T47D (cell line): ENCODE results near the gene C4BPA.

Source experiments
- DNase-seq, 2 experiments: peaks; one replicate each; pipeline versions ENCODE4 v3.0.0 to v3.0.0-alpha.2; 2011 to 2012; ENCODE audit warnings: low read depth in 1 of 2, low spot score in 1 of 2
- JUND ChIP-seq: IDR thresholded peaks from 2 replicates; pipeline ENCODE4 v1.6.1; 2012; ENCODE audit warnings: low read depth
- in situ Hi-C: cut with HindIII; loops from 2 replicates; pipeline ENCODE4 v1.10.0; 2016; ENCODE audit warnings: low sequenced_read_pairs, low pct_unique_long_range_greater_than_20kb

The C4BPA gene

DNA sequence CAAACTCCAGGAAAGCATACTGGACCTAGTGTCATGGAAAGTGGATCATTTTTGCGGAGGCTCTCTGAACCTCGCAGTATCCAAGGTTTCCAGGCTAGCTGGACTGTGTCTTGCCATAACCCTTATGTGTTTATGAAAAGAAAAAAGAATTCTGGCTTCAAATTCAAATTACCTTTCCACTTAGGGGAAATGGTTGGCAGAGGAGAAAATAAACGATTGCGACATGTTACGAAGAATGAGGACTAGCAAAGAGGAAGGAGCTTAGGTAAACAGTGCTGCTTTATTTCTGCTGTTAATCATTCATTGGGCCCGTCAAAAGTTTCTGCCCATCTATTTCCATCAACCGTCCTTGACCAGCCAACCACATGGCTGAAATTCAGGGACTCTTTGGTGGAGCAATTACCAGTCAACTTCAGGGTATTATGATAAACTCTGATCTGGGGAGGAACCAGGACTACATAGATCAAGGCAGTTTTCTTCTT lies at the start of gene C4BPA:
C4BPA (plus strand) TSS at position 342 of the 482 bp plus-strand sequence. CDS start 8,793 bp downstream, outside the sequence.
- DNase-seq: peak in 1 of 2 experiments; percentile 36
- in situ Hi-C loops: no loop called here

GRCh38 chr1:207054491-207054890 lies 49.5 kb upstream of the C4BPA start:
- no peak for DNase-seq
- TF ChIP-seq JUND: no peak
- in situ Hi-C loops: no loop called here

More for the DNA sequence above, at the start of gene C4BPA:
- no peak for TF ChIP-seq JUND

GRCh38 chr1:207055386-207056001 lies 48.5 kb upstream of the C4BPA start:
- in situ Hi-C loops: no loop called here

DNA sequence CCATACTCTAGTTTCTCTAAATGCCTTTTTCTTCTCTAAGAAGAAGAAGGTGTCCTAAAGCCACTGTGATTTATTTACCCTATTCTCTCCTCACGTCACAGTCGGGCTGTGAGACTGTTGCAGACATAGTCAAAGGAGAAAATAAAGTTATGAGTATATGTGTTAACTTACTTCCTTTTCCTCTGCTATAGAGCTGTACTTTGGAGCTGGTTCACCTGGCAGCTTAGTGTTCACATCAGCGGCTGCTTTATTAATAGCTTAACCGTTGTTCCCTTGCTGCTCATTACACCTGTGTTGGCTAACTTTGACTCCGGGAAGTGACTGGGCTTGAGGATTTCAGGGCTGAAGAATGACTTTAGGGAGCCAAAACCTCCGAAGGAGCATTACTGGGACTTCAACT lies 47.4 kb upstream of the C4BPA start:
- TF ChIP-seq JUND: no peak
- in situ Hi-C loops: no loop called here
- DNase-seq: no peak

More at GRCh38 chr1:207055386-207056001, 48.5 kb upstream of the C4BPA start:
- no peak for TF ChIP-seq JUND
- no peak for DNase-seq

GRCh38 chr1:207058252-207058651 lies 45.8 kb upstream of the C4BPA start:
- in situ Hi-C loops: no loop called here
- no peak for TF ChIP-seq JUND
- no peak for DNase-seq

DNA sequence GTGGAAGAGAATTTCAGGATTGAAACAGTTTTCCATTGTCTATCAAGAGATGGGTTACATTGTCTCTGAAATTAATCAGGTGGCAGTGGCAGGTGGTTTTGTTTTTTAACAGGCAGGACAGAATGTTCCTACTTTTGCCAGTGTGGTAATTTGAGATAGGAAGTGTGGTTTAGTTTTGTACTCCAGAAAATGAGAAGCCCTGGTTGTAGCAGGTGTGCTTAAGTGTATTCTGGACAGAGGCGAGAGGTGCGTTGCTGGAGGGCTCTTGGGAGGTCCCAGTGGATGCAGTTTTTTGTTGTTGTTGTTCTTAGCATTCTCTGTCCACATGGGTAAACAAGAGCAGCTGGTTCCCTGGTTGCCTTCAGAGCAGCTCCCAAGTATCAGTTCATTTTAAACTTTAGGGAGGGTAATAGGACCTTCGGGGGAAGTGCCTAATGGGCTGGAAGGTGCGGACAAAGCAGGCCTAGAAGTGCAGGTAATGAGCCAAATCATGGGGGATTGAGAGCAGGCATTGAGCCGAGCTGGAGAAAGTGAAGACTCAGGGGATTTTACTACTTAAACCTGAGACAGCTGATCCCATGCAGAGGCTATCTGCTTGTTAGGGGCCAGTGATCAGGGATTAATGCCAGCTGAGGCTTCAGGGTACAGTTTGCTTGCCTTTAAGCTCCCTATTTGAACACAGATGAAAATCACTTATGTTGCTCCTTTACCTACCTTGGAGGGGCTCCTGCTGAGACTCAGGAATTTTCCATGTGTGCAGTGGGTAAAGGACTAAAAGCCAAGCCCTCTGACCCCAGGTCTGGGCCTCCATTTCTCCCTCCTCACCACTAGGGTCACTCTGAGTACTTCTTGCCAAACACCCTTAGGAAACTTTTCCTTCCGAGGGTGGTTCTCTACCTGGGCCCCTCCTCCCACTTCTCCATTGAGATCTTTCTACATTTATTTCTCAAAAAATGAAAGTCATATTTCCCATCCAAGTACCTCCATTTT lies 44.9 kb upstream of the C4BPA start:
- TF ChIP-seq JUND: no peak
- DNase-seq: no peak
- in situ Hi-C loops: no loop called here

- no peak for DNase-seq
- TF ChIP-seq JUND: no peak
- in situ Hi-C loops: no loop called here
Observed at GRCh38 chr1:207059881-207060280, 44.2 kb upstream of the C4BPA start.

DNA sequence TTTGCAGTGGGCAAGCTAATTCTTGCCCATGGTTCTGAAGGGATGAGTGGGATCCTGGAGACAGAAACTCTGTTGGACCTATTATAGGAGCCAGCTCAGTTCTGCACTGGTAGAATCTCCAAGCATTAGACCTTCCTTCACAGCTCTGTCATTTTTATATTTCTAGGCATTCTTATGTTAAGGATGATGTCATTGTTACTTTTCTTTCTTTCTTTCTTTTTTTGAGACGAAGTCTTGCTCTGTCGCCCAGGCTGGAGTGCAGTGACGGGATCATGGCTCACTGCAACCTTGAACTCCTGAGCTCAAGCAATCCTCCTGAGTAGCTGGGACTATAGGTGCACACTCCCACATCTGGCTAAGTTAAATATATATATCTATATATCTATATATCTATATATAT lies 43.4 kb upstream of the C4BPA start:
- no peak for TF ChIP-seq JUND
- in situ Hi-C loops: no loop called here
- DNase-seq: no peak

DNA sequence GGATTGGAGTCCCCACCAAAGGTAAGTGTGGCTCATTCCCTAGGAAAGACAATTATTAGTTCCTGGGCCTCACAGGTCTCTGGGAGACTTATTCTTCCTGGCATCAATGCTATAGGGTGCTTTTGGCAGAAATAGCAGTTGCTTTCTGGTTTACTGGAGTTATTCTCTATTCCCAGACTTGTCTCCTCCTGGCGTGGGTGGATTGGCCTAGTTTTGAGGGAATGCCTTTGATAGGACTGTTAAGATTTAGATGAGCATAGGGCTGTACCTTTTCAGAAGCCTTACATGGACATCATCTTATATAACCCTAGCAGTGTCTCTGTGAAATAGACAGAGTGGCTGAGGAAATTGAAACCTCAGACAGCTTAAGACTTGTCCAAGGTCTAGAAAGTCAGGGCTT lies 42.0 kb upstream of the C4BPA start:
- no peak for TF ChIP-seq JUND
- in situ Hi-C loops: no loop called here
- no peak for DNase-seq

DNA sequence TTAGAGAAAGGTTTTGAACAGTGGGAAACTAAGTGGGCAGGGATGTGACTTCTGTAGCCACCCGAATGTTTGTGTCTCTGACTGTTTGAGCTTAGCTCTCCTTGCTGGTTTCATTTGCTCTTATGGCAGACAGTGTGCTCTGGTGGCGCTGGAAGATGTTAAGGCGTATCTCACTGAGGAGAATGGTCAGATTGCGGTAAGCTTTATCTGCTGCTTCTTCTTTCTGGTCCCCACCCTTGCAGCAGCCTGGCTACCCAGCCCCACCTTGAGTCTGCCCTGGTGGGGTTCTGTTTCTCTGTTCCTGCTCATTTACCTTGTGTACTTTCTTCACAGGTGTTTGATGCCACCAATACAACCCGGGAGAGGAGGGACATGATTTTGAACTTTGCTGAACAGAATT lies 41.0 kb upstream of the C4BPA start:
- no peak for DNase-seq
- TF ChIP-seq JUND: no peak
- in situ Hi-C loops: no loop called here

DNA sequence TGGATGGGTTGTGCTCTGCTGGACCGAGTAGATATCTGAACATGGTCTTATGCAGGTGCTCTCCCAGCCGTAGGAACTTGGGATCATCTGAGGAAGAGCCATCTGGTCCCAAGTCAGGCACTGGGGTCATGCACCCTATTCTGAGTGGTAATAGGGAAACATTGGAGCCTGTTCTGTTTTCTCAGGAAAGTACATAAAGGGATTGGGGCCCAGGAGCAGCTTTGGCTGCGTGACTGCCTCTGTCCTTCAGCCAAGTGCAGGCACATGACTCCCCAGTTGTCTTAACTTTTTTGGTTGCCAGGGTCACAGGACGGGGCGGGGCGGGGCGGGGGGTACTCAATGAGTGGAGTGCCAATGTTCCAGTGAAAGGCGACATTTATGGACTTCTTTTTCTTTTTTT lies 39.5 kb upstream of the C4BPA start:
- in situ Hi-C loops: no loop called here
- no peak for DNase-seq
- no peak for TF ChIP-seq JUND

DNA sequence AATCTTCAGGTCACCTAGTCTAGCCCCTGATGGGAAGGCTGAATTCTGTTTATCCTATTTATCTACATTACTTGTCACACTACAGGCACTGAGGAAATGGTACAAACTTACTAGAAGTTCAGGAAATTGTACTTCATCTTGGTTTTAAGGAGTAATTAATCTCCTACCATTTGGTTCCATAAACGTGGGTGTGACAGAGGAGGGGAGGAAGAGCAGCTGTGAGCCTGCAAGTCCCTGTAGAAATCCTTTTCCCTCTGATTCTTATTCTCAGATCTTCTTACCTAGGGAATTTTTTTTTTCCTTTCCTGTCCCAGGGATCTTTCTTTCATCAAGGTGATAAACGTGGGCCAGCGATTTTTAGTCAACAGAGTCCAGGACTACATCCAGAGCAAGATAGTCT lies 36.8 kb upstream of the C4BPA start:
- in situ Hi-C loops: no loop called here
- DNase-seq: no peak
- no peak for TF ChIP-seq JUND

DNA sequence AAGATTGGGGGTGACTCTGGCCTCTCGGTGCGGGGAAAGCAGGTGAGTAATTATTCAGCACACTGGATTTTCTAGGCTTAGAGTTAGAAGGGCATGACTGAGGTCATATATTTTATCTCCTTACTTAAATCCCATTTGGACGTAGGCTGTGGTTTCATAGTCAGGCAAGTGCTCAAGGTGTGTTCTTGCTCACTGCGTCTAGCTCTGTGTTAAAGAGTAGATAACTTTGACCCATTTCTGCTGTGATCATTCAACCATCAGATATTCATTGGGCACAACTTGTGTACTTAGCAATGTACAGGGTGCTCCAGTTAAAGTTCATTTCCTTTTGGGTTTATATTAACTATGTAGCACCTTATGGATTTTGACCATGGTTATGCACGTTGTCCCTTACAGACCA lies 36.4 kb upstream of the C4BPA start:
- TF ChIP-seq JUND: no peak
- in situ Hi-C loops: no loop called here
- no peak for DNase-seq
